Measurements from ENCODE around the gene EMX1. TPM values are rescaled to one million over a fixed set of nuclear protein-coding genes. Genes with fewer than 3 reads are reported as not detected.

The EMX1 gene
- total and polyA plus RNA-seq, 12 donors, result 0.01 to 0.07 TPM; not detected in 10

DNA sequence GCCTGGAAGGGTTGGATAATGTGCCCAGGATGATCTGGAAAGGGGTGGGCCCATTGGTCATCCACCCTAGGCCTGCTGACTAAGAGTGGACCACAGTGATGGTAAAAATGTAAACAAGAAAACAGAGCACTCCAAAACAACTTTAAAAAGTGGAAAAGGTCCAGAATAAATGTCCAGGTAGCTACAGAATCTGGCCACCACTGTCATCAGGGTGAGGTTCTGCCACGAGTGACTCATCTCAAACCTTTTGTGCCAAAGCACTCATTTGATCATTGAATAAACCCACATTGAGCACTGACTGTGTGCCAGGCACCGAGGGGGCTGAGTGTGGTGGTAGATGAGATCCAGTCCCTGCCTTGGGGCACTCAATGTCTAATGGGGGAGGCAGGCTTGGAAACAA lies 64.9 kb downstream of the EMX1 start:
- H3K4me1 ChIP-seq, result peaks cover 18 to 70% (median 50%) of the 10 kb centered on the region in 9 donors

DNA sequence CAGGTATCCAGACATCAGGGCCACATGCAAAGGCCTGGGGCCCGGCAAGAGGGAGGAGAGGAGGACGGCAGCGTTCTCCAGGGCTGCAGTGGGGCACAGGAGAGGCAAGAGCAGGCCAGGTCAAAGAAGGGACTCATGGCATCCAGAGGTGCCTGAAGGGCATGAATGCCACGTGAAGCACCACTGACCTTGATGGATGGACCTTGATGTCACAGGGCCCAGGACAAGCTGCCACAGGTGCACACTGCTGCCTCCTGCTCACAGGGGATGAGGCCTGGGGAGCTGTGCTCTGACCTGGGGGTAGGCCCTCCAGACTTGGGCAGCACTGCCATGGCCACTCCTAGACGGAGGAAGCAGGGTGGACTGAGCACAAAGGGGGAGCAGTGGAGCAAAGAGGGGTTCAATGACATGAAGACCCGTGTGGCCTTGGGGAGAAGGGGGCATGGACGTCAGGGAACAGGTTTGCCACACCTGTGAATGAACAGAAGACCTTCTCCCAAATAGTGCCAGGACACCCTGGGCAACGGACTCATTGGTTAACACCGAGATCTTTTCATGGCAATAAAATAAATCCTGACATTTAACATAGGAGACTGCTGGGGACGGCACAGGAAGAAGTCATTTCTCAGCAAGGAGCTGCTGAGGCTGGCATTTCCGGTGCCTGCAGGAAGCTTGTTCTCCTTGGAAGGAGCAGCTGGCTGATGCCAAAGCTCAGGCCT lies 65.6 kb downstream of the EMX1 start:
- Histone ChIP-seq H3K27ac (peak overlapping the region; percentile 44 to 88 (median 84)), H3K9me3 (no peaks in the 10 kb centered on the region), H3K4me1 (peaks cover 18 to 70% (median 50%) of the 10 kb centered on the region in 9 donors), H3K36me3 (peaks cover 0 to 22% (median 0%) of the 10 kb centered on the region in 9 donors), H3K4me3 (no peak overlapping the region), H3K27me3 (no peaks in the 10 kb centered on the region)
- 81 to 88% methylated on average over 11 of the region's 11 CpGs for WGBS, 2 donors
- intact Hi-C loops (cut with DNase I), result loop anchor here in 1 of 10 donors (5.0 kb wide), 1 partner anchor 89 kb away; the partner anchor contains the start of gene SFXN5
- TF ChIP-seq, protein P1, sequence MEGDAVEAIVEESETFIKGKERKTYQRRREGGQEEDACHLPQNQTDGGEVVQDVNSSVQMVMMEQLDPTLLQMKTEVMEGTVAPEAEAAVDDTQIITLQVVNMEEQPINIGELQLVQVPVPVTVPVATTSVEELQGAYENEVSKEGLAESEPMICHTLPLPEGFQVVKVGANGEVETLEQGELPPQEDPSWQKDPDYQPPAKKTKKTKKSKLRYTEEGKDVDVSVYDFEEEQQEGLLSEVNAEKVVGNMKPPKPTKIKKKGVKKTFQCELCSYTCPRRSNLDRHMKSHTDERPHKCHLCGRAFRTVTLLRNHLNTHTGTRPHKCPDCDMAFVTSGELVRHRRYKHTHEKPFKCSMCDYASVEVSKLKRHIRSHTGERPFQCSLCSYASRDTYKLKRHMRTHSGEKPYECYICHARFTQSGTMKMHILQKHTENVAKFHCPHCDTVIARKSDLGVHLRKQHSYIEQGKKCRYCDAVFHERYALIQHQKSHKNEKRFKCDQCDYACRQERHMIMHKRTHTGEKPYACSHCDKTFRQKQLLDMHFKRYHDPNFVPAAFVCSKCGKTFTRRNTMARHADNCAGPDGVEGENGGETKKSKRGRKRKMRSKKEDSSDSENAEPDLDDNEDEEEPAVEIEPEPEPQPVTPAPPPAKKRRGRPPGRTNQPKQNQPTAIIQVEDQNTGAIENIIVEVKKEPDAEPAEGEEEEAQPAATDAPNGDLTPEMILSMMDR (IDR thresholded peaks at IDR 0.05), result no peak
- no peak for DNase-seq
- no peak for ATAC-seq

More for the DNA sequence above, 64.9 kb downstream of the EMX1 start:
- Histone ChIP-seq H3K4me3 (no peak overlapping the region), H3K27ac (peak overlapping the region in 7 of 10 donors; percentile 77 to 88 (median 85)), H3K9me3 (no peaks in the 10 kb centered on the region), H3K36me3 (peaks cover 0 to 16% (median 0%) of the 10 kb centered on the region in 9 donors), H3K27me3 (no peaks in the 10 kb centered on the region)
- DNase-seq (no peak), ATAC-seq (no peak)
- intact Hi-C loops (cut with DNase I), result loop anchor here in 1 of 10 donors (5.0 kb wide), 1 partner anchor 90 kb away; the partner anchor contains the start of gene SFXN5
- WGBS, 2 donors, result 92 to 94% methylated on average over 2 of the region's 2 CpGs
- TF ChIP-seq, protein P1 (IDR thresholded peaks at IDR 0.05), result no peak

DNA sequence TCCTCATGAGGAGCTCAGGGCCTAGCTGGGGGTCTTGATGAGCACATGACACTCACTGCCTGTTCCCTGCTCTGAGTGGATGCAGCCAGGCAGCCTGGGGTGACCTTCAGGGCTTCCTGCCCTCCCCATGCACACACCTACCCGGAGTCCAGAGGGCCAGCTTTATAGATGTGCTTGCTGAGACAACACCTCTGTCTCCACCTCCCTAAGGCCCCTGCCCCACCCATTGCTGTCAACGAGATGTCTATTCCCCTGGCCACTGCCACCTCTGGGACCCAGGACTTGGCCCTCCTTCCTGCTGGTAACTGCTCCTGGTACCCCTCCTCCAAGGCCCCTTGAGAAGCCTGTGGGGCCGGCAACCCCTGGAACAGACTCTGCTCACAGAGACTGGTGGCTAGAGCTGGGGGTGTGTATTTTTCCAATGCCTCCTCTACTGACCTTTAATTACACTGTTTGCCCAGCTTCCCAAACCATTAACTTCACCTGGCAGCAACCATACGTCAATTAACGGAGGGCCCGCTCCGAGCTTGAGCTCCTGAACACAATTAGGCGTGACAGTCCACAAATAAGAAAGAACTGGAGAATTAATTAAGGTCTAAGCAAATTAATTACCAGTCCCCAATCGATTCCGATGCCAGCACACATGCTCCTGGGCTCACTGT lies 66.3 kb downstream of the EMX1 start:
- Histone ChIP-seq H3K27ac (peak overlapping the region; percentile 44 to 88 (median 84)), H3K4me1 (peaks cover 18 to 70% (median 50%) of the 10 kb centered on the region in 9 donors)

More for the DNA sequence above, 66.3 kb downstream of the EMX1 start:
- Histone ChIP-seq H3K27me3 (no peaks in the 10 kb centered on the region), H3K36me3 (peaks cover 0 to 25% (median 0%) of the 10 kb centered on the region in 9 donors), H3K4me3 (no peak overlapping the region), H3K9me3 (no peaks in the 10 kb centered on the region)
- WGBS, 2 donors, result 61 to 70% methylated on average over 10 of the region's 10 CpGs
- intact Hi-C loops (cut with DNase I), result loop anchor here in 2 of 10 donors (2.0 to 5.0 kb wide), 2 partner anchors 87 to 89 kb away; partner anchors contain the start of gene SFXN5 (in 2 of the 2)
- no peak for DNase-seq
- TF ChIP-seq, protein P1 (IDR thresholded peaks at IDR 0.05), result no peak
- peak in 5 of 8 donors; percentile 6 to 53 (median 42) for ATAC-seq
